Activated CD4-positive, alpha-beta T cell treated with anti-CD3 and anti-CD28 coated beads, Interleukin-10, Interleukin-2, amounts not matched to agents 100 ng/mL and 50 ng/mL, durations not matched to agents 16 hours and 8 hours (primary cell): Measurements from ENCODE around the gene CPSF7.
"Not testable (repeated sequence)": the region's sequence is repeated elsewhere in the genome, so short reads cannot be mapped to it uniquely, and the experiment has no call there.

Experiments
- DNase-seq: peaks from one replicate; pipeline ENCODE4 v3.0.0-alpha.2; 2020

Gene CPSF7

GRCh38 chr11:61429691-61430582 lies at the start of gene CPSF7, which contains the start of gene SDHAF2:
Gene CPSF7 (minus strand): TSS chr11:61429975. CDS start chr11:61429235, 740 bp downstream.
Gene SDHAF2 (plus strand): TSS chr11:61430124. CDS start chr11:61430147, 23 bp downstream.
- peak; percentile 98 for DNase-seq

GRCh38 chr11:61477727-61478148 lies 48.0 kb upstream of the CPSF7 start:
- DNase-seq, result peak; percentile 50

GRCh38 chr11:61477126-61477525 lies 47.4 kb upstream of the CPSF7 start:
- no peak for DNase-seq

- no peak for DNase-seq
Measured at GRCh38 chr11:61476371-61476770, 46.6 kb upstream of the CPSF7 start.

- no peak for DNase-seq
Measured at GRCh38 chr11:61475433-61475832, 45.7 kb upstream of the CPSF7 start.

GRCh38 chr11:61474013-61474643 lies 44.4 kb upstream of the CPSF7 start:
- no peak for DNase-seq

- DNase-seq, result no peak
Measured at GRCh38 chr11:61473370-61474012, 43.7 kb upstream of the CPSF7 start.

- no peak for DNase-seq
Measured at GRCh38 chr11:61472868-61473267, 43.1 kb upstream of the CPSF7 start.

- DNase-seq, result no peak
Measured at GRCh38 chr11:61472282-61472681, 42.5 kb upstream of the CPSF7 start.

- DNase-seq, result no peak
Measured at GRCh38 chr11:61468002-61468401, 38.2 kb upstream of the CPSF7 start.

GRCh38 chr11:61467602-61468001 lies 37.8 kb upstream of the CPSF7 start:
- DNase-seq, result not testable (repeated sequence)

- no peak for DNase-seq
Measured at GRCh38 chr11:61460986-61461385, 31.2 kb upstream of the CPSF7 start.

- DNase-seq, result no peak
Measured at GRCh38 chr11:61460474-61460881, 30.7 kb upstream of the CPSF7 start.

GRCh38 chr11:61454520-61454919 lies 24.7 kb upstream of the CPSF7 start:
- no peak for DNase-seq

- DNase-seq, result no peak
Measured at GRCh38 chr11:61453695-61454094, 23.9 kb upstream of the CPSF7 start.

- DNase-seq, result no peak
Measured at GRCh38 chr11:61452825-61453224, 23.1 kb upstream of the CPSF7 start.

GRCh38 chr11:61448552-61448927 lies 18.8 kb upstream of the CPSF7 start:
- DNase-seq, result no peak

- peak; percentile 83 for DNase-seq
Measured at GRCh38 chr11:61447601-61448551, 18.1 kb upstream of the CPSF7 start.

GRCh38 chr11:61446211-61446651 lies 16.5 kb upstream of the CPSF7 start:
- peak; percentile 92 for DNase-seq

- no peak for DNase-seq
Measured at GRCh38 chr11:61445516-61445915, 15.7 kb upstream of the CPSF7 start.

GRCh38 chr11:61442616-61443015 lies 12.8 kb upstream of the CPSF7 start:
- no peak for DNase-seq

GRCh38 chr11:61439615-61440014 lies 9.8 kb upstream of the CPSF7 start:
- DNase-seq, result no peak
